Daoy (cell line): Measurements from ENCODE around the gene PCA3. TPM values are rescaled to one million over a fixed set of nuclear protein-coding genes. Genes with fewer than 3 reads are reported as not detected.

Experiments used
- DNase-seq: peaks from one replicate; pipeline ENCODE4 v3.0.0-alpha.2; 2015; ENCODE audit warnings: low read depth
- total RNA-seq: library from RNA; depleted of rRNA; stranded (reverse); fragments of >200 nt; shearing (Covaris generic); gene quantifications from 2 replicates; pipeline ENCODE4 v1.2.3, GENCODE V29; 2014; rRNA removed

PCA3 gene
- total RNA-seq, 1 experiment from 2014 or later = 0.06 TPM

- DNase-seq = no peak
Measured at GRCh38 chr9:76827296-76828080, 63.2 kb downstream of the PCA3 start.

- DNase-seq = no peak
Measured at GRCh38 chr9:76828447-76828846, 64.2 kb downstream of the PCA3 start.

- peak; percentile 76 for DNase-seq
Measured at GRCh38 chr9:76835571-76836283, 71.5 kb downstream of the PCA3 start.

Other genes starting within 250 kb of the PCA3 start
- 2.0 and 5.6 TPM in 2 replicates for gene PRUNE2, start 141.7 kb downstream of the PCA3 start, total RNA-seq